Keratinocyte (primary cell): Measurements from ENCODE around the gene GRIK4. TPM values are rescaled to one million over a fixed set of nuclear protein-coding genes. Genes with fewer than 3 reads are reported as not detected.

Source experiments
- DNase-seq: peaks from one replicate; pipeline ENCODE4 v3.0.0-alpha.2; 2011; ENCODE audit warnings: low read depth, missing footprints, low spot score
- FAIRE-seq: peaks from 2 replicates; lab custom pipeline; 2011; peaks lifted over from hg19 to GRCh38; lab: Jason Lieb, UNC
- H2AFZ ChIP-seq: 2 replicates; pipeline ENCODE4 v1.6.0; 2012; ENCODE audit warnings: low read length, control low read depth, inconsistent platforms; ENCODE audit not compliant: control insufficient read depth
- H3K27ac ChIP-seq: 2 replicates; pipeline ENCODE4 v1.5.1; 2011; ENCODE audit warnings: low read length; ENCODE audit not compliant: control insufficient read depth, insufficient read depth
- H3K27me3 ChIP-seq: 3 replicates; pipeline ENCODE4 v1.6.0; 2011; ENCODE audit warnings: low read length; ENCODE audit not compliant: control insufficient read depth, insufficient read depth; ENCODE audit errors: extremely low read depth
- H3K36me3 ChIP-seq, 2 experiments: 2 replicates in 1 of 2; 3 replicates in 1 of 2; pipeline ENCODE4 v1.5.1; 2011; ENCODE audit warnings: low read length in 2 of 2, mild to moderate bottlenecking in 1 of 2; ENCODE audit not compliant: control insufficient read depth in 2 of 2, insufficient read depth in 2 of 2; ENCODE audit errors: extremely low read depth in 1 of 2
- H3K4me1 ChIP-seq: 3 replicates; pipeline ENCODE4 v1.5.1; 2011; ENCODE audit warnings: low read length; ENCODE audit not compliant: control insufficient read depth, insufficient read depth; ENCODE audit errors: extremely low read depth
- H3K4me2 ChIP-seq: 3 replicates; pipeline ENCODE4 v1.6.0; 2011; ENCODE audit warnings: low read depth, low read length; ENCODE audit not compliant: control insufficient read depth, insufficient read depth; ENCODE audit errors: extremely low read depth
- H3K4me3 ChIP-seq, 3 experiments: fragments of 200-600 bp in 1 of 3; sonication (generic) in 1 of 3; 2 replicates in 2 of 3; 3 replicates in 1 of 3; pipeline ENCODE4 v1.5.1; 2011 to 2016; ENCODE audit warnings: low read length in 3 of 3, mild to moderate bottlenecking in 3 of 3, control low read depth in 2 of 3, inconsistent platforms in 1 of 3, low read depth in 1 of 3, mixed read lengths in 1 of 3, mixed run types in 1 of 3, moderate library complexity in 1 of 3; ENCODE audit not compliant: control insufficient read depth in 2 of 3, insufficient read depth in 2 of 3; ENCODE audit errors: extremely low read depth in 1 of 3
- H3K79me2 ChIP-seq: 2 replicates; pipeline ENCODE4 v1.6.0; 2012; ENCODE audit warnings: low read length; ENCODE audit not compliant: control insufficient read depth, insufficient read depth
- H3K9ac ChIP-seq: 3 replicates; pipeline ENCODE4 v1.6.0; 2011; ENCODE audit warnings: low read length; ENCODE audit not compliant: control insufficient read depth, insufficient read depth; ENCODE audit errors: extremely low read depth
- H3K9me1 ChIP-seq: 3 replicates; pipeline ENCODE4 v1.6.0; 2011; ENCODE audit warnings: low read length; ENCODE audit not compliant: control insufficient read depth, insufficient read depth; ENCODE audit errors: extremely low read depth
- H3K9me3 ChIP-seq: 2 replicates; pipeline ENCODE4 v1.5.1; 2012; ENCODE audit warnings: low read depth, low read length; ENCODE audit not compliant: control insufficient read depth
- H4K20me1 ChIP-seq: 3 replicates; pipeline ENCODE4 v1.6.0; 2011; ENCODE audit warnings: low read length; ENCODE audit not compliant: control insufficient read depth, insufficient read depth; ENCODE audit errors: extremely low read depth
- CTCF ChIP-seq, 3 experiments: IDR thresholded peaks in 1 of 3; conservative IDR thresholded peaks in 1 of 3; optimal IDR thresholded peaks in 1 of 3; 2 replicates in 2 of 3; 3 replicates in 1 of 3; pipeline versions ENCODE3 to v1.5.1; 2011; ENCODE audit warnings: low read length in 3 of 3, mild to moderate bottlenecking in 3 of 3, moderate library complexity in 2 of 3, control low read depth in 1 of 3, inconsistent platforms in 1 of 3; ENCODE audit not compliant: insufficient read depth in 2 of 3; ENCODE audit errors: extremely low read depth in 1 of 3
- EZH2 ChIP-seq: IDR thresholded peaks from one replicate; pipeline ENCODE4 v1.6.1; 2012; ENCODE audit warnings: inconsistent platforms, mild to moderate bottlenecking, low read length, moderate library complexity
- dilution Hi-C: fragments of 300-500 bp; cut with MboI; formaldehyde crosslinking; loops from one replicate; pipeline ENCODE4 v1.7.0; 2020; ENCODE audit warnings: low sequenced_read_pairs; ENCODE audit not compliant: extremely low pct_ligation_motif_present
- polyA plus RNA-seq, 5 experiments: library from polyadenylated mRNA; depleted of rRNA in 3 of 5; stranded (reverse) in 3 of 5; stranded (forward) in 1 of 5; unstranded in 1 of 5; fragments of >200 nt; gene quantifications; 1 replicate in 1 of 5; 2 replicates in 3 of 5; 3 replicates in 1 of 5; pipeline versions ENCODE4 v1.2.1 to v1.2.3, GENCODE V29; 2011 to 2012; ENCODE audit warnings: missing spikeins in 2 of 5, low read depth in 1 of 5, low replicate concordance in 1 of 5

Gene GRIK4
- polyA plus RNA-seq, 1 donor (not counting 4 experiments of a cell fraction or from before 2014, with no cell fraction given) = not detected

- Histone ChIP-seq H3K4me1 (no peaks in the 10 kb centered on the region), H3K4me3 (no peak overlapping the region), H3K9me3 (no peaks in the 10 kb centered on the region), H3K9me1 (no peaks in the 10 kb centered on the region), H3K36me3 (no peaks in the 10 kb centered on the region), H2AFZ (no peak overlapping the region), H3K4me2 (no peak overlapping the region), H3K27me3 (peaks cover 4% of the 10 kb centered on the region), H3K79me2 (no peaks in the 10 kb centered on the region), H4K20me1 (no peaks in the 10 kb centered on the region), H3K9ac (no peak overlapping the region), H3K27ac (no peak overlapping the region)
- FAIRE-seq = no peak
- dilution Hi-C loops = no loop called here
- TF ChIP-seq CTCF (optimal IDR thresholded peaks at IDR 0.05 in 1 of 3, IDR thresholded peaks at IDR 0.05 in 1 of 3, conservative IDR thresholded peaks at IDR 0.05 in 1 of 3; ENCODE audit: extremely low read depth in 1 of 3, insufficient read depth in 2 of 3, low read length in 3 of 3) (no peak), EZH2 (no peak)
- no peak for DNase-seq
Observed at GRCh38 chr11:120839201-120839600, 327.7 kb downstream of the GRIK4 start.

- H3K9me3 ChIP-seq = no peaks in the 10 kb centered on the region
- peaks cover 4% of the 10 kb centered on the region for H3K27me3 ChIP-seq
- FAIRE-seq = no peak
- H3K79me2 ChIP-seq = no peaks in the 10 kb centered on the region
- no peak for DNase-seq
- TF ChIP-seq CTCF (optimal IDR thresholded peaks at IDR 0.05 in 1 of 3, IDR thresholded peaks at IDR 0.05 in 1 of 3, conservative IDR thresholded peaks at IDR 0.05 in 1 of 3; ENCODE audit: extremely low read depth in 1 of 3, insufficient read depth in 2 of 3, low read length in 3 of 3) = no peak
- TF ChIP-seq EZH2 = no peak
- no peak overlapping the region for H3K27ac ChIP-seq
- H3K36me3 ChIP-seq = no peaks in the 10 kb centered on the region
- dilution Hi-C loops = no loop called here
- H3K4me1 ChIP-seq = no peaks in the 10 kb centered on the region
- no peaks in the 10 kb centered on the region for H3K9me1 ChIP-seq
- no peak overlapping the region for H3K9ac ChIP-seq
- H3K4me3 ChIP-seq = no peak overlapping the region
- no peak overlapping the region for H3K4me2 ChIP-seq
- H4K20me1 ChIP-seq = no peaks in the 10 kb centered on the region
- H2AFZ ChIP-seq = no peak overlapping the region
Observed at GRCh38 chr11:120839846-120840402, 328.4 kb downstream of the GRIK4 start.
